Ramos (cell line): ENCODE measurements around the gene SEC14L2.

Experiments
- in situ Hi-C: fragments of 300-500 bp; cut with MboI; formaldehyde crosslinking; loops from one replicate; pipeline ENCODE4 v1.14.3; 2022; ENCODE audit warnings: low sequenced_read_pairs; ENCODE audit not compliant: unreplicated experiment

SEC14L2 gene

DNA sequence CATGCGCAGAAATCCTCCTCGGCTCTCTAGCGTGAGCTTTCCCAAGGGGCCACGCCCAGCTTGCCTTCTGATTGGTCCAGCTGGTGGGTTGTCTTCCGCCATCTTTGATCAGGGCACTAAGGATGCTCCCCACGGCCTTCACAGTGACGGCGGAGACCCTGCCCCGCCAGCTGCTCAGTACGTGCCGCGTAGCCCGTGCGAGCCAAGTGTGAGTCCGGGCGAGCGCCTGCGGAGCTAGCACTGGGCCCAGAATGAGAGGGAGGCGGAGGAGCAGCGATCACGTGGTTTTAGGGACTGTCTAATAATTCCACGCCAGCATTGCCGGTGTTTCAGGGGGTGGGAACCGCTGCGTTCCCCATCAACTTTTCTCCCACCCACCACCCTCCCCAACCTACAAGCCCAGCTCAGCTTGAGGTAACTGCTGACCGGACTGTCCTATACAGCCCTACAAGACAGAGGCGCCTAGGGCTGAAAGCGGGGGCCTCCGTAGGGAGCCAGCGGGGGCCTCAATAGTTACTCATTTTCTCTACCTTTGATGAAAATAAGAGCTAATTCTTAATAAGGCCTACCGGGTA, 27.2 kb downstream of the SEC14L2 start:
- in situ Hi-C loops: no loop called here

DNA sequence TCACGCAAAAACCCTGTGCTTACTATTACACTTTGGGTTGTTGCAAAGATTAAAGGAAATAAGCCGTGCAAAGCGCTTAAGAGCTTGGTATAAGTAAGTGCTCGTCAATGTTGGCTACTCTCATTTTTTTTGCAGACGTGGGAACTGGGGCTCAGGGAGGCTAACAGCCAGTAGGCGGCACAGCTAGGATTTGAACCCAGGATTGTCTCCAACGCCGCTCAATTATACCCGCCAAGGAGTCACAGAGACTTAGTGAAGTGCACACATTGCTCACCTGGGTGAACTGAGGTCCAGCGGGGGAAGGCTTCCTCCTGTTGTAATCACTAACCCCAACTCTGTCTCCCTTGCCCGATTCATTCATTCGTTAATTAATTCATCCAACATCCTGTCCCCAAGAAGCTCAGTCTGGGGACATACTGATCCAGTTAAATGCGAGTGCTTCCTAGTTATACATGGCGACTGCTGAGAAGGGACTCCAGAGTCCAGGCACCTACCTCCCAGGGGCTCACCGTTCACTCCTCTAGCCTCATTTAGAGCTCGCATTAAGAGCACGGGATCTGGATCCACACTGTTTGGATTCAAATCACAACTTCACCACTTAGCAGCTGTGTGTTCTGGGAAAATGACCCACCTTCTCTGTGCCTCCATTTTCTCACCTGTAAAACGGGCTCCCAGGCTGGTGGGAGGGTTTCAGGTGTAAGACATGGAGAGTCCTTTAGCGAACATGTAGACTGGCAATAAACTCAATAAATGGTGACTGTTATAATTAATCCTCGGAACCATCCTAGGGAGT, 27.9 kb downstream of the SEC14L2 start:
- in situ Hi-C loops: no loop called here

DNA sequence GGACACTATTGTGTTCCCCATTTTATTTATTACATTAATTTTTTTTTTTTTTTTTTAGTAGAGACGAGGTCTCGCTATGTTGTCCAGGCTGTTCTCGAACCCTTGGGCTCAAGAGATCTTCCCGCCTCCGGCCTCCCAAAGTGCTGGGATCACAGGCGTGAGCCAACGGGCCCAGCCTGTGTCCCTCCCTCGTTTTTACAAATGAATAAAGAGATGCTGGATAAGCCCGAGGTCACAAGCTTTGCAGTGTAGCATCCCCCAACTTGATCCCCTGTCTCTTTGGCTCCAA, 28.5 kb downstream of the SEC14L2 start:
- in situ Hi-C loops: no loop called here

DNA sequence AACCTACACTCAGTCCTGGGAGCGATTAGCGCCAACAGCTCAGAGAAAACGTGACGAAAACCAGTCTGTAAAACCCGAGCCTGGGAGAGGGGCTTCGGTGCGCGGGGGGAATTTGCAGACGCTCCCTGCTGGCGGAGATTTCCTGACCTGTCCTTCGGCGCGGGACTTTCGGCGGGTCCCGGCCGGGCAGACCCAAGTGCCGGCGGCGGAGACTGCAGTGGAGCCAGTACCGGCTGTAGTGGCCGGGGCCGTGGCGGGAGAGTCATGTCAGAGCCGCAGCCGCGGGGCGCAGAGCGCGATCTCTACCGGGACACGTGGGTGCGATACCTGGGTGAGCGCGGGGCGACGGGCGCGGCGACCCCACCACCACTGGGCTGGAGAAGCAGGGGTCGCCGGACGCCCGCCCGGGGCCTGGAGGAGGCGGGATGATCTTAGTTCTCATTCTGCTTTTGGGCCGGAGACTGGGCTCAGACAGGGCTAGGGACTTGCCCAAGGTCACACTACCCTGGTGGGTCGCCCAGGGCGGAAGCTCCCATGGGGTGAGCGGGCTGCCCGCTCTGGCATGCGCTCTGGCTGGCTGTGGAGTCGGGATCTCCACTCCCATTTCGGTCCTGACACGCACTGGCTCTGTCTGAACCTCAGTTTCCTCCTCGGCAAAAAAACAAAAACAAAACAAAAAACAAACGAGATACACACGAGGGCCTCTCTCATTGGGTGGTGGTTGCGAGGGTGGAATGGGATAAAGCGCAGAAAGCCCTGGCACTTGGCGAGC, 29.0 kb downstream of the SEC14L2 start, which contains the start of gene MTFP1:
Gene MTFP1 (plus strand): TSS at position 153 of the 772 bp plus-strand sequence. CDS start 112 bp downstream, at position 265.
- in situ Hi-C loops: no loop called here

DNA sequence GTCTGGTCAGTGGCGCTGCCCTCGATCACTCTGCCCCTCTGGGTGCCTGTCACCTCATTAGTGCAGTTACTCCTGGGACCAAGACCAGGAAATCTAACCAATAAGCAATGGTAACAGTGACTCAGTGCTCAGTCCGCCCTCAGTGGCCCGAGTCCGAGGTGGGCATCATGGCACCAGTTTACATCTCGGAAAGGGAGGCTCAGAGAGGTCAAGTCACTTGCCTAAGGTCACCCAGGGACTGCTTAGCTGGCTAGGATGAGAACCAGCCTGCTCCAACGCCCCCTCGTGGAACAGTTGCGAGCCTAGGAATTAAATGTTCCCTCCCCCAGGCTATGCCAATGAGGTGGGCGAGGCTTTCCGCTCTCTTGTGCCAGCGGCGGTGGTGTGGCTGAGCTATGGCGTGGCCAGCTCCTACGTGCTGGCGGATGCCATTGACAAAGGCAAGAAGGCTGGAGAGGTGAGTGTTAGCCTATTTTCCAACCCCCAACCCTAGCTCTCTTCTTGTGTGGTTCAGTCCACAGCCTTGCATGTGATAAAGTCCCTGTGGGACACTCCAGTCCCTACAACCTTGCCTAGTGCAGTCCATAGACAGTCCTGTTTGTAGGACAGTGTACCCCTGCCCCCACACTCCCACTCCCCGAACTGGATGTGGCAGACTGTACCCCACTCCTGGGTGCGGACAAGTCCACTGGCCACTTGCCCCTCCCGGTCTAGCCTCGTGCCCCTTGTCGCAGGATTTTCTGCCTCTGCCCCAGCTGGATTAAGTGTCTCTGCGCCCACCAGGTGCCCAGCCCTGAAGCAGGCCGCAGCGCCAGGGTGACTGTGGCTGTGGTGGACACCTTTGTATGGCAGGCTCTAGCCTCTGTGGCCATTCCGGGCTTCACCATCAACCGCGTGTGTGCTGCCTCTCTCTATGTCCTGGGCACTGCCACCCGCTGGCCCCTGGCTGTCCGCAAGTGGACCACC, 29.9 kb downstream of the SEC14L2 start:
- in situ Hi-C loops: no loop called here

DNA sequence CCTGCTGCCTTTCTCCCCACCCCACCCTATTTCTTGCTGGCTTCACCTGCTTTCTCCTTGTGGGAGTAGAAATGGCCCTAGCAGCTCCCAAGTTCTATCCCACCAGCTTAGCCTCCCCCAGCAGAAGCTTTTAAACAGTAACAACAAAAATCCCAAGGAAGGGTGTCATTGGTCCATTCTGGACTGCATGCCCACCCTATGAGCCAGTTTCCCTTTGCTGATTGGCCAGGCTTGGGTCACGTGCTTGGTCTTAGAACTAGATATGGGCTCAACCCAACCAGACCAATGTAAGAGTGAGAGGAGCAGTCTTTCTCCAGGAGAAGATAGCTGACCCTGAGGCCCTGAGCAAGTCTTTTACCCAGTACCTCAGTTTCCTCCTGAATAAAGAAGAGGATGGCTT, 31.1 kb downstream of the SEC14L2 start:
- in situ Hi-C loops: no loop called here

DNA sequence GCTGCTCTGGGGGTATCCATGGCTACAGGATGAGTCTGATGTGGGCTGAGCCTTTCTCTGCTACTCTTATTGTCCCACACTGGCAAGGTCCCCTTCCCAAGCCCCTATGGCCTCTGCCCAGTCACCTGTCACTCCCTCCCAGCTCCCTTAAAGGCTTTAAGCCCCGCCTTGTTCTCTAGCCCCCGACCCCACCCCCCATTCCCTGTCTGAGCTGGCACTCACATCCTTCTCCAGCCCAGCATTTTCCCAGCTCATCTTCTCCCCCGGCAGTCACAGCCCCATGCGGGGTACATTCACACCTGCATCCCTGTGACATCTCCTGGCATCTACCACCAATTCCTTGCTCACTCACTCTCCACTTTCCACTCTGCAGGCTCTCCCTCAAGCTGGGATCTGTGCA, 33.1 kb downstream of the SEC14L2 start:
- in situ Hi-C loops: no loop called here

DNA sequence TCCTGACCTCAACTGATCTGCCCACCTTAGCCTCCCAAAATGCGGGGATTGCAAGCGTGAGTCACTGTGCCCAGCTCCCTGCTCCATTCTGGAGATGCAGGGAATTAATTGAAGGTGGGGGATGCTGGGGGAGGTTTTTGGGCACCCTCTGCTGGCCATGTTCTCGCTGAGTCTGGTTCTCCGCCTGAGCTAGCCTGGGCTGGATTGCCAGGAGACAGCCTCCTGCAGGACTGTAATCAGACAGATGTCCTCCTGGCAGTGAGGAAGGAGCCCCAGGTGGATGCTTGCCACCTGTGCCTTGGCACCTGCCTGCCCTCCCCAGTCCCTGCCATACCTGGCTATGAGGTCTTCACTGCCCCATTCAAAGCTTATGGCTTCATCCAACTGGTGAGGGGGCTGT, 34.1 kb downstream of the SEC14L2 start:
- in situ Hi-C loops: no loop called here

DNA sequence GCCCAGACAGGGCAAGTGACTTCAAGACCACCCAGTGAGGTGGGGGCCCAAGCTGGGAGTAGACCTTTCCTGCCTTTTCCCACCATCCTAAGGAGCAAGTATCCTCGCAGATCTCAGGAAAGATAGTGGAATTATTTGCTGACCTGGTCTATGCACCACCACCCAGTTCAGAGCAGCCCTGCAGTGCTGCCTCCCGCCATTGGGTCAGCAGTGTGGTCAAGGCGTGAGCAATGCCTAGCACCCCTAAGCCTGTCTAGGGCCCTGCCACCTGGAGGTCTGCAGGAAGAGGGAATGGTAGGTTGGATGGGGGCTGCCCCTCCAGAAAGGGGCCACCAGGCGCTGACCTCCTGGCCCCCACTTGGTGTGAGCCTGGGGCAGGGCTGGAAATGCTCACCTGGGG, 35.3 kb downstream of the SEC14L2 start:
- in situ Hi-C loops: no loop called here

DNA sequence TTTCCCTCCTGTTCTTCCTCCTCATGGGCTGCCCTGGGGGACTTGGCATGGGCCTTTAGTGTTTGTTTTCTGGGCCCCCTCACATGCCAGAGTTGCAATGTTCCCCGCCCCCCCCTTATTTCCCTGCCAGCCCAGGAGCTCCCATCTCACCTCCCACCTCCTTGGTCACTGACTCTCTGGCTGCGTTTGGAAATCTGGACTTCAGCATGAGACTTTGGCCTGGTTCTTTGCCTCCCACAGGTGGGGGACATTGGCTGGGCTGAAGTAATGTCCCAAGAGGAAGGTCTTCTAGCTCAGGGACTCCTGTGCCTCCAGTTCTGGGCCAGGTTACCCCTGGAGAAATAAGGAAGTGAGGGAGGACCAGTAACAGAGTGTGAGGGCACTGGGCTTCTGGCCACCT, 35.7 kb downstream of the SEC14L2 start:
- in situ Hi-C loops: no loop called here

DNA sequence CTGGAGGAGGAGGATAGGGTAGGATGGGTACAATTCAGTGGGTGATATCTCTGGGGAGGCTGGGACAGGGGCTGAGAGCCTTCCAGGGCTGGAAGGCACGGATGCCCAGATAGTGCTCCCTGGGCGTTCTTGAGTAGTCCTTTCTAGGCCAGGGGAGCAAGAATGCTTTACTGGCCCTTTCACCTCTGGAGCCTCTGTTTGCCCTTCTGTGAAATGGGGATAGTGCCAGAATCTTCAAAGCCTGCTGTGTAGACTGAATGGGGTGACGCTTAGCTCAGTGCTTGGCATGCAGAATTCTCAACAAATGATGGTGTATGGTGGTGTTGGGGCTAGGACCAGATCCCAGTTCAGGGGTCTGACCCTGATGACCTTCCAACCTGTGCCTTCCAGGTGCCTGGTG, 36.4 kb downstream of the SEC14L2 start:
- in situ Hi-C loops: no loop called here

DNA sequence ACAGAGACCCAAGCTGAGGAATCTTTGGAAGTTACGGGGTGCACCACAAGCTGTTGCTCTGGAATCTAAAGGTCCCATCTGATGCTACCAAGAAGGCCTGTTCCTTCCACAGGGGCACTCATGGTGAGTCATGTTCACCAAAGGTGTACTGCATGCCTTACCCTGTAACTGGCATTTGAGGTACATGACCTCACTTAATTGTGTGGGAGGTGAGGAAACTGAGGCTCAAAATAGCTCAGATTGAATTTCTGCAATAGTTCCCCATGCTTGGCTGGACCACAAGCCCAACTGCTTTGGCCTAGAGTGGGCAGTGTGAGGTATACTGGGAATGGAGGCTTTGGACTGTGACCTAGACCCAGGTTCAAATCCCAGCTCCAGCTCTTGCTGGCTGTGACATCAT, 37.0 kb downstream of the SEC14L2 start:
- in situ Hi-C loops: no loop called here

DNA sequence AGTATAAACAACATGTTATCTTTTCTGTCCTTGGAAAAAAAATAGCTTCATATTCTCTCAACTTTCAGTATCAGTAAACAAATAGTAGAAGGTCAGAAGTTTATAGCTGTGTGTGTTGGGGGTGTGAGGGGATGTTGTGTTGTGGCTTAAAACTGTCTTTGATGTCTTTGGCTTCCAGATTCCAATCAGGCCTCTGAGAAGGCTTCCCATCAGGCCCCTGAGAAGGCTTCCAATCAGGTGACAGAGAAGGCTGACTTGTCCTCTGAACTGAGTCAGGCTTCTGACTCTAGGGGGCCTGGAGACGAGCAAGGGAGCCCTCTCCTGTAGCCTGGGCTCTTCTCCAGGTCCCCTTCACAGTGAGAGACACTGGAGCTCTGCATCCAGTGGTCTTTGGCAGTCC, 38.0 kb downstream of the SEC14L2 start:
- in situ Hi-C loops: no loop called here

DNA sequence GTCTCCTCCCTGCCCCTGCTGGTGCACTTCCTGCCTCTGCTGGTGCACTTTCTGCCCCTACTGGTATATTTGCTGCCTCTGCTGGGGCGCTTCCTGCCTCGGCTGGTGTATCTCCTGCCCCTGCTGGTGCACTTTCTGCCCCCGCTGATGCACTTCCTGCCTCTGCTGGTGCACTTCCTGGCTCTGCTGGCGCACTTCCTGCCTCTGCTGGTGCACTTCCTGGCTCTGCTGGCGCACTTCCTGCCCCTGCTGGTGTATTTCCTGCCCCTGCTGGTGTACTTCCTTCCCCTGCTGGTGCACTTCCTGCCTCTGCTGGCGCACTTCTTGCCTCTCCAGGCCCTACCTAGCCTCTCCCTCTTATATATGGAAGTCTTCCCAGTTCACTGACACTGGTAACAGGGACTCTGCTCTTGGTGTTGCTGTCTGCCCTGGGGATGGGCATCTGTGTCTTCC, 38.9 kb downstream of the SEC14L2 start:
- in situ Hi-C loops: no loop called here

DNA sequence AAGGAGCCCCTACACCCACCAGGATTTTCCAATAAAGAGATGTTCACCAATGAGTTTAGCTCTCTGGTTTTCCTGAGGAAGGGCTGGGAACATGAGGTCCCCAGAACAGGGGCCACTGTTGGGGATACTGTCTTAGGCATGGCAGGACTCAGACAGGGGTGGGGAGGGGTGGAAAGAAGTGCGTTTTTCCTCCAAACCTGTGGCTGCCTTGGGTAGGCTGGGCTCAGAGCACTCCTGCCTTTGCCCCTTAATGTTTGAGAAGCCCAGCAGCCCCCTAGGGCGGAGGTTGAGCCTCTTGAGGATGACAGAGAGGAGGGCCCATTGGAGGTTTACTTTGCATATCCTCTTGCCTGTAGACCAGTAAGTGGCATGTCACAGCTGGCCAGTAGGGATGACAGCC, 39.4 kb downstream of the SEC14L2 start:
- in situ Hi-C loops: no loop called here

DNA sequence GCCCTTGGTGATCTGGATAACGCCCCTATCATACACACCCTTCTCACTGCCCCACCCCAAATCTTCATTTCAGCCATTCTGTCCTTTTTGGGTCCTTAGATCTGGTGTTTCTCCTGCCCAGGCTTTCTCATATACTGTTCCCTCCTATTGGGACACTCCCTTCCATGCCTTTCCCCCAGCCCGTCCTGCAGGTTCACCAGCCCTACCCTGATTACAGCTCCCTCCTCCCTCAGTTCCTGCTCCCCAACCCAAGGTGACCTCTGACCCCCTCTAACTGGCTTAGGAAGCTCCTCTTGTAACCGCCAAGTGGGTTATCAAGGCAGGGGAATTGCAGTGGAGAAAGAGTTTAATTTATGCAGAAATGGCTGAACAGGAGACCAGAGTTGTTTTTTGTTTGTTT, 41.7 kb downstream of the SEC14L2 start:
- in situ Hi-C loops: no loop called here

DNA sequence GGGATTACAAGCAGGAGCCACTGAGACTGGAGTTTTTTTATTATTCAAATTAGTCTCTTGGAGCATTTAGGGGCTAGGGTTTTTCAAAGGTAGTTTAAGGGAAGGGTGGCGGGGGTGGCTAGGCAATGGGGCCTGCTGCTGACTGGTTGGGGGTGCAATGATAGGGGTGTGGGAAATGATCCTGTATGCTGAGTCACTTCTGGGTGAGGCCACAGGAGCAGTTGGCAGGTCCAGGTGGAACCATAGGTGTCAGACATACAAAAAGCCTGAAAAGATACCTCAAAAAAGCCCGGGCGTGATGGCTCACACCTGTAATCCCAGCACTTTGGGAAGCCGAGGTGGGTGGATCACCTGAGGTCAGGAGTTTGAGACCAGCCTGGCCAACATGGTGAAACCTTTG, 42.4 kb downstream of the SEC14L2 start:
- in situ Hi-C loops: no loop called here

DNA sequence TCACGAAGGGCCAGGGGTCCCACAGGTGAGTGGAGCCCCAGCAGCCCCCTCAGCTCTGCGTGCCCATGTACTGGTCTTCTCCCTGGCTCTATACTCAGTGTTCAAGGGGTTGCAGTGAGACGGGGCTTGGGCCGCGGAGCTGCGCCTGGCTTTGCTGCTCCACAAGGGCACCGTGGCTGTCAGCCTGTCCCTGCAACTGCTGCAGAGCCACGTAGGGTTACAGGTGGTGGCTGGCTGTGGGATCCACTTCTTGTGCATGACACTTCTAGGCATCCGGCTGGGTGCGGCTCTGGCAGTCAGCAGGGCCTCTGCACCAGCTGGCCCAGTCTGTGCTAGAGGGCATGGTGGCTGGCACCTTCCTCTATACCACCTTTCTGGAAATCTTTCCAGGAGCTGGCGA, 43.0 kb downstream of the SEC14L2 start:
- in situ Hi-C loops: no loop called here

DNA sequence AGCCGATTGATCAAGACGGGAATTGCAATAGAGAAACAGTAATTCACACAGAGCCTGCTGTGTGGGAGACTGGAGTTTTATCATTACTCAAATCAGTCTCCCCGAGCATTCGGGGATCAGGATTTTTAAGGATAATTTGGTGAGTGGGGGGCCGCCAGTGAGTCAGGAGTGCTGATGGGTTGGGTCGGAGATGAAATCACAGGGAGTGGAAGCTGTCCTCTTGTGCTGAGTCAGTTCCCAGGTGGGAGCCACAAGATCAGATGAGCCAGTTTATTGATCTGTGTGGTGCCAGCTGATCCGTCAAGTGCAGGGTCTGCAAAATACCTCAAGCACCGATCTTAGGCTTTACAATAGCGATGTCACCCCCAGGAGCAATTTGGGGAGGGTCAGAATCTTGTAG, 44.3 kb downstream of the SEC14L2 start:
- in situ Hi-C loops: no loop called here
